Activated CD8-positive, alpha-beta T cell treated with anti-CD3 and anti-CD28 coated beads for 36 hours (primary cell): ENCODE data around the gene ITGAD. TPM values are rescaled to one million over a fixed set of nuclear protein-coding genes. Genes with fewer than 3 reads are reported as not detected.

Source experiments
- ATAC-seq: fragments of 200-7000 bp; cut with Tn5 transposase; one replicate; pipeline ENCODE4 v1.10.0; 2021; ENCODE audit warnings: mild to moderate bottlenecking, moderate library complexity
- CTCF ChIA-PET: fragments of 350-600 bp; sonication (Branson Sonifier 250); formaldehyde crosslinking; loops from one replicate; lab custom pipeline; 2021; ENCODE audit warnings: antibody characterized with exemption; lab: Charles Lee
- POLR2A ChIA-PET: fragments of 350-600 bp; sonication (Branson Sonifier 250); formaldehyde crosslinking; loops from one replicate; lab custom pipeline; 2021; ENCODE audit warnings: antibody characterized with exemption; lab: Charles Lee
- DNase-seq: peaks from one replicate; pipeline ENCODE4 v3.0.0-alpha.2; 2020
- H3K27ac Mint-ChIP-seq: one replicate; pipeline ENCODE4 v1.8.0; 2021; ENCODE audit warnings: mild to moderate bottlenecking, mixed read lengths
- H3K27me3 Mint-ChIP-seq: one replicate; pipeline ENCODE4 v1.8.0; 2021; ENCODE audit warnings: mixed read lengths
- H3K36me3 Mint-ChIP-seq: one replicate; pipeline ENCODE4 v1.8.0; 2021; ENCODE audit warnings: low read depth, mixed read lengths
- H3K4me1 Mint-ChIP-seq: one replicate; pipeline ENCODE4 v1.8.0; 2021; ENCODE audit warnings: low read depth, mixed read lengths
- H3K4me3 Mint-ChIP-seq: one replicate; pipeline ENCODE4 v1.8.0; 2021; ENCODE audit warnings: mild to moderate bottlenecking, moderate library complexity, mixed read lengths
- H3K9me3 Mint-ChIP-seq: one replicate; pipeline ENCODE4 v1.8.0; 2021; ENCODE audit warnings: mixed read lengths
- CTCF ChIP-seq: fragments of 200-600 bp; IDR thresholded peaks from one replicate; pipeline ENCODE4 v1.8.0; 2022; ENCODE audit warnings: antibody characterized with exemption, mild to moderate bottlenecking
- intact Hi-C: fragments of 100-400 bp; cut with micrococcal nuclease; formaldehyde crosslinking; loops from one replicate; pipeline ENCODE4 v1.10.0; 2022
- total RNA-seq, 2 experiments: library from RNA; stranded (reverse); gene quantifications; one replicate each; pipeline ENCODE4 v1.2.3, GENCODE V29; 2021

Gene ITGAD
- total RNA-seq, 2 experiments from 2014 or later, result not detected

GRCh38 chr16:31409433-31409832 lies 16.3 kb downstream of the ITGAD start:
- peaks cover 1% of the 10 kb centered on the region for H3K27me3 Mint-ChIP-seq
- no peak for DNase-seq
- peaks cover under 1% of the 10 kb centered on the region for H3K4me1 Mint-ChIP-seq
- H3K9me3 Mint-ChIP-seq, result no peaks in the 10 kb centered on the region
- TF ChIP-seq CTCF, result no peak
- H3K27ac Mint-ChIP-seq, result no peak overlapping the region
- ATAC-seq, result no peak
- no peak overlapping the region for H3K4me3 Mint-ChIP-seq
- POLR2A ChIA-PET, result no interaction called here
- no peaks in the 10 kb centered on the region for H3K36me3 Mint-ChIP-seq
- CTCF ChIA-PET, result interaction anchor here (1.7 kb wide), 1 partner anchor 10 kb away, joined by 4 read pairs; no protein-coding TSS in a partner anchor
- intact Hi-C loops, result no loop called here

- no peak for TF ChIP-seq CTCF
- no peak overlapping the region for H3K4me3 Mint-ChIP-seq
- intact Hi-C loops, result no loop called here
- POLR2A ChIA-PET, result no interaction called here
- peaks cover 1% of the 10 kb centered on the region for H3K27me3 Mint-ChIP-seq
- no peak overlapping the region for H3K27ac Mint-ChIP-seq
- H3K9me3 Mint-ChIP-seq, result no peaks in the 10 kb centered on the region
- no peaks in the 10 kb centered on the region for H3K36me3 Mint-ChIP-seq
- DNase-seq (no peak), ATAC-seq (no peak)
- H3K4me1 Mint-ChIP-seq, result peaks cover 2% of the 10 kb centered on the region
- CTCF ChIA-PET, result no interaction called here
Observed at GRCh38 chr16:31410082-31410481, 16.9 kb downstream of the ITGAD start.

- H3K27ac Mint-ChIP-seq, result no peak overlapping the region
- ATAC-seq, result no peak
- CTCF ChIA-PET, result interaction anchor here (0.8 to 0.9 kb wide), 2 partner anchors 31 to 49 kb away, joined by 3 read pairs; partner anchors contain the start of gene ZNF843
Observed at GRCh38 chr16:31411024-31411844, 18.1 kb downstream of the ITGAD start.

GRCh38 chr16:31412750-31413149 lies 19.6 kb downstream of the ITGAD start:
- H3K36me3 Mint-ChIP-seq, result no peaks in the 10 kb centered on the region
- intact Hi-C loops, result no loop called here
- H3K27ac Mint-ChIP-seq, result no peak overlapping the region
- peaks cover 7% of the 10 kb centered on the region for H3K4me1 Mint-ChIP-seq
- H3K4me3 Mint-ChIP-seq, result no peak overlapping the region
- ATAC-seq (no peak), DNase-seq (no peak)
- ChIA-PET CTCF (no interaction called here), POLR2A (no interaction called here)
- H3K9me3 Mint-ChIP-seq, result no peaks in the 10 kb centered on the region
- peaks cover 3% of the 10 kb centered on the region for H3K27me3 Mint-ChIP-seq
- no peak for TF ChIP-seq CTCF

More at GRCh38 chr16:31411024-31411844, 18.1 kb downstream of the ITGAD start:
- no peak overlapping the region for H3K4me3 Mint-ChIP-seq
- H3K9me3 Mint-ChIP-seq, result no peaks in the 10 kb centered on the region
- intact Hi-C loops, result no loop called here
- H3K27me3 Mint-ChIP-seq, result peaks cover 1% of the 10 kb centered on the region
- POLR2A ChIA-PET, result no interaction called here
- H3K4me1 Mint-ChIP-seq, result peaks cover 5% of the 10 kb centered on the region
- no peak for TF ChIP-seq CTCF
- H3K36me3 Mint-ChIP-seq, result no peaks in the 10 kb centered on the region
- DNase-seq, result no peak

GRCh38 chr16:31413381-31413780 lies 20.2 kb downstream of the ITGAD start:
- no peak for TF ChIP-seq CTCF
- intact Hi-C loops, result no loop called here
- DNase-seq (no peak), ATAC-seq (no peak)
- ChIA-PET CTCF (no interaction called here), POLR2A (no interaction called here)
- Mint-ChIP-seq H3K27ac (no peak overlapping the region), H3K36me3 (no peaks in the 10 kb centered on the region), H3K9me3 (no peaks in the 10 kb centered on the region), H3K27me3 (peaks cover 7% of the 10 kb centered on the region), H3K4me1 (peaks cover 7% of the 10 kb centered on the region), H3K4me3 (no peak overlapping the region)
